ENCODE results near the gene CABLES1. TPM values are rescaled to one million over a fixed set of nuclear protein-coding genes. Genes with fewer than 3 reads are reported as not detected.

CABLES1 gene
- total RNA-seq, 1 donor from 2014 or later = 2.3 TPM

- Mint-ChIP-seq H3K4me3 (no peak overlapping the region), H3K9me3 (peaks cover 5% of the 10 kb centered on the region), H3K36me3 (ENCODE audit: low read depth) (no peaks in the 10 kb centered on the region), H3K27ac (ENCODE audit: unreplicated experiment) (no peak overlapping the region), H3K4me1 (peaks cover 20% of the 10 kb centered on the region), H3K27me3 (ENCODE audit: low read depth) (peaks cover 6% of the 10 kb centered on the region)
- no peak for TF ChIP-seq CTCF (conservative IDR thresholded peaks at IDR 0.05)
- DNase-seq (ENCODE audit: low read depth, low spot score) = no peak
These were observed 19.6 kb upstream of the CABLES1 start for GRCh38 chr18:23115683-23116096.

DNA sequence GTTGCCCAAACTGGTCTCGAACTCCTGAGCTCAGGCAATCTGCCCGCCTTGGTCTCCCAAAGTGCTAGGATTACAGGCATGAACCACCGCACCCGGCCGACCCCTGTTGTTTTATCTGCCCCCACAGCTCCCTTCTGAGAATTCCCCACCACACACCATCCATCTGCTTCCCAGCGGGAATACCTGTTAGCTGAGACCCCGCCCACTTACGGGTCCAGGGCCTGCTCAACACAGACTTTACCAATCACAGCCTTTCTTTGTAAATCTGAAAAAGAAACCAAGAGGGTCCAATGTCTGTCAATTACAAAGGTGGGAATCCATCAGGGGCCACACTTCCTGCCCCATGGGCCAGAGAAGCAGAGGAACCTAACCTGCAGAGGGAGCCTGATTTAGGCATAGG lies 14.2 kb upstream of the CABLES1 start:
- DNase-seq (ENCODE audit: low read depth, low spot score) = no peak

GRCh38 chr18:23122334-23123229 lies 12.7 kb upstream of the CABLES1 start:
- no peak for TF ChIP-seq CTCF (conservative IDR thresholded peaks at IDR 0.05)
- peaks cover 9% of the 10 kb centered on the region for H3K27me3 Mint-ChIP-seq (ENCODE audit: low read depth)
- H3K4me3 Mint-ChIP-seq = no peak overlapping the region
- no peak for DNase-seq (ENCODE audit: low read depth, low spot score)
- H3K9me3 Mint-ChIP-seq = no peaks in the 10 kb centered on the region
- H3K27ac Mint-ChIP-seq (ENCODE audit: unreplicated experiment) = no peak overlapping the region
- no peaks in the 10 kb centered on the region for H3K36me3 Mint-ChIP-seq (ENCODE audit: low read depth)
- peaks cover 3% of the 10 kb centered on the region for H3K4me1 Mint-ChIP-seq

More for the DNA sequence above, 14.2 kb upstream of the CABLES1 start:
- Mint-ChIP-seq H3K4me1 (peaks cover 3% of the 10 kb centered on the region), H3K9me3 (no peaks in the 10 kb centered on the region), H3K4me3 (no peak overlapping the region), H3K36me3 (ENCODE audit: low read depth) (no peaks in the 10 kb centered on the region), H3K27me3 (ENCODE audit: low read depth) (peaks cover 9% of the 10 kb centered on the region), H3K27ac (ENCODE audit: unreplicated experiment) (no peak overlapping the region)
- TF ChIP-seq CTCF (conservative IDR thresholded peaks at IDR 0.05) = no peak

GRCh38 chr18:23126376-23127056 lies 8.8 kb upstream of the CABLES1 start:
- no peak for TF ChIP-seq CTCF (conservative IDR thresholded peaks at IDR 0.05)
- Mint-ChIP-seq H3K27ac (ENCODE audit: unreplicated experiment) (no peak overlapping the region), H3K36me3 (ENCODE audit: low read depth) (no peaks in the 10 kb centered on the region), H3K4me1 (peaks cover 3% of the 10 kb centered on the region), H3K4me3 (no peak overlapping the region), H3K9me3 (no peaks in the 10 kb centered on the region), H3K27me3 (ENCODE audit: low read depth) (peaks cover 5% of the 10 kb centered on the region)
- DNase-seq (ENCODE audit: low read depth, low spot score) = no peak

DNA sequence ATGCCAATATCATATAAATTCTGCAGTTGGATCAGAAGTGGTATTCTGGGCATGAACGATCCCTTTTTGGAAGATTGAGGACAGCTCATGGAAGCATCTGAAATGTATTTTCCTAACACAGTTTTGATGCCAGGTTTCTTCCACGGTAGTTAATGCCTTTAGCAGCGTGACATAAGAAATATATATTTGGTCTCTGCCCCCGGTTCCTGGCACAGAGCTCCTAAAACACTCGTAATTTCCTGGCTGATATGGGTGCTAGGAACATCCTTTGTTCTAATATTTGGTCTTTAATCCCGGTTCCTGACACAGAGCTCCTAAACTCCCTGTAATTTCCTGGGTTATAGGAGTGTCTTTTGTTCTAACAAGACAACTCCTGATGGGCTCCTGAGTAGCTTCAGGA lies 8.2 kb upstream of the CABLES1 start:
- Mint-ChIP-seq H3K4me3 (no peak overlapping the region), H3K36me3 (ENCODE audit: low read depth) (no peaks in the 10 kb centered on the region), H3K9me3 (no peaks in the 10 kb centered on the region), H3K27me3 (ENCODE audit: low read depth) (peaks cover 9% of the 10 kb centered on the region), H3K4me1 (peaks cover 3% of the 10 kb centered on the region), H3K27ac (ENCODE audit: unreplicated experiment) (peak overlapping the region; percentile 12)
- DNase-seq (ENCODE audit: low read depth, low spot score) = no peak
- TF ChIP-seq CTCF (conservative IDR thresholded peaks at IDR 0.05) = no peak

Measured in neural crest cell (in vitro differentiated cells).